ENCODE measurements around the gene ADAM8. TPM values are rescaled to one million over a fixed set of nuclear protein-coding genes. Genes with fewer than 3 reads are reported as not detected.
"Not testable (repeated sequence)": the region's sequence is repeated elsewhere in the genome, so short reads cannot be mapped to it uniquely, and the experiment has no call there.

Gene ADAM8
- polyA plus RNA-seq, 12 donors, result 0.85 to 5.7 (median 1.5) TPM; not detected in 2

- DNase-seq, result not testable (repeated sequence)
Measured at GRCh38 chr10:133234796-133235195, 41.9 kb downstream of the ADAM8 start.

- DNase-seq, result no peak
Measured at GRCh38 chr10:133231946-133232574, 44.6 kb downstream of the ADAM8 start.

- no peak for DNase-seq
Measured at GRCh38 chr10:133231244-133231945, 45.3 kb downstream of the ADAM8 start.

GRCh38 chr10:133230387-133231195, 46.1 kb downstream of the ADAM8 start:
- DNase-seq, result no peak

- no peak for DNase-seq
Measured at GRCh38 chr10:133230044-133230361, 46.7 kb downstream of the ADAM8 start, which contains the start of gene UTF1. UTF1 (plus strand) TSS chr10:133230217; CDS start chr10:133230289, 72 bp downstream.

GRCh38 chr10:133229265-133230043, 47.2 kb downstream of the ADAM8 start:
- DNase-seq, result no peak

- DNase-seq, result no peak
Measured at GRCh38 chr10:133227256-133227655, 49.4 kb downstream of the ADAM8 start.

GRCh38 chr10:133226251-133226808, 50.3 kb downstream of the ADAM8 start:
- DNase-seq, result no peak

- no peak for DNase-seq
Measured at GRCh38 chr10:133225707-133226191, 50.9 kb downstream of the ADAM8 start.

- DNase-seq, result no peak
Measured at GRCh38 chr10:133224756-133225372, 51.8 kb downstream of the ADAM8 start.

- DNase-seq, result no peak
Measured at GRCh38 chr10:133224076-133224475, 52.6 kb downstream of the ADAM8 start.

- not testable (repeated sequence) for DNase-seq
Measured at GRCh38 chr10:133221756-133222155, 54.9 kb downstream of the ADAM8 start.

GRCh38 chr10:133221331-133221730, 55.3 kb downstream of the ADAM8 start:
- DNase-seq, result no peak

GRCh38 chr10:133219782-133220181, 56.9 kb downstream of the ADAM8 start:
- no peak for DNase-seq

- no peak for DNase-seq
Measured at GRCh38 chr10:133218891-133219290, 57.8 kb downstream of the ADAM8 start.

- DNase-seq, result no peak
Measured at GRCh38 chr10:133217800-133218589, 58.7 kb downstream of the ADAM8 start.

GRCh38 chr10:133216776-133217175, 59.9 kb downstream of the ADAM8 start:
- DNase-seq, result no peak

- DNase-seq, result no peak
Measured at GRCh38 chr10:133215586-133215985, 61.1 kb downstream of the ADAM8 start.

GRCh38 chr10:133214468-133215410, 61.9 kb downstream of the ADAM8 start:
- DNase-seq, result no peak
